ENCODE results near the gene ARL2. TPM values are rescaled to one million over a fixed set of nuclear protein-coding genes. Genes with fewer than 3 reads are reported as not detected.

ARL2 gene
- polyA plus RNA-seq, 3 donors, result 34.3 to 40.4 (median 34.4) TPM

GRCh38 chr11:65035579-65035978 lies 21.6 kb downstream of the ARL2 start:
- H3K4me3 Mint-ChIP-seq, result no peak overlapping the region
- no peak for DNase-seq
- H3K4me2 ChIP-seq (replicated peaks; ENCODE audit: extremely low read depth, low read length, poor library complexity, severe bottlenecking), result no peak overlapping the region
- WGBS (ENCODE audit: insufficient coverage), result 94% methylated on average over 11 of the region's 11 CpGs
- H4K20me1 ChIP-seq (ENCODE audit: insufficient read depth, low read length), result peaks cover 4% of the 10 kb centered on the region
- no peaks in the 10 kb centered on the region for H3K27me3 ChIP-seq (ENCODE audit: control insufficient read depth in 2 of 2, insufficient read depth in 2 of 2, low read length in 2 of 2)
- no peak overlapping the region for H3K27ac ChIP-seq (ENCODE audit: low read depth in 1 of 2, low read length in 2 of 2)
- H3K9ac ChIP-seq (ENCODE audit: insufficient read depth, low read length, poor library complexity, severe bottlenecking), result no peak overlapping the region
- H3K4me1 ChIP-seq (ENCODE audit: control insufficient read depth in 1 of 2, insufficient read depth in 2 of 2, low read length in 2 of 2), result peaks cover 9 to 17% of the 10 kb centered on the region in 2 donors
- no peak for TF ChIP-seq CTCF (IDR thresholded peaks at IDR 0.05)
- H3K9me3 ChIP-seq (replicated peaks in 1 of 2; ENCODE audit: control insufficient read depth in 1 of 2, insufficient read depth in 1 of 2, low read length in 2 of 2), result no peaks in the 10 kb centered on the region
- peaks cover 0 to 2% (median 0%) of the 10 kb centered on the region in 7 donors for H3K9me3 Mint-ChIP-seq
- no peak overlapping the region for H3K27ac Mint-ChIP-seq
- peaks cover 0 to 4% (median 0%) of the 10 kb centered on the region in 3 donors for H3K27me3 Mint-ChIP-seq (ENCODE audit: low read depth in 3 of 3)
- H3K4me3 ChIP-seq (replicated peaks in 1 of 3; ENCODE audit: low read depth in 2 of 3, low read length in 3 of 3), result no peak overlapping the region
- H3K4me1 Mint-ChIP-seq, result peaks cover 4% of the 10 kb centered on the region
- intact Hi-C loops (cut with micrococcal nuclease), result no loop called here
- peaks cover 62 to 85% of the 10 kb centered on the region in 2 donors for H3K36me3 Mint-ChIP-seq
- H2AFZ ChIP-seq (ENCODE audit: insufficient read depth, low read depth, low read length, poor library complexity, severe bottlenecking), result no peak overlapping the region
- peaks cover 41 to 80% of the 10 kb centered on the region in 2 donors for H3K36me3 ChIP-seq (replicated peaks in 1 of 2; ENCODE audit: control insufficient read depth in 1 of 2, insufficient read depth in 2 of 2, low read length in 2 of 2)
- no peaks in the 10 kb centered on the region for H3K79me2 ChIP-seq (ENCODE audit: insufficient read depth, low read length)

GRCh38 chr11:65036931-65037330 lies 23.0 kb downstream of the ARL2 start:
- no CpG with 5 or more reads among the region's 6 CpGs for WGBS (ENCODE audit: insufficient coverage)
- intact Hi-C loops (cut with micrococcal nuclease), result no loop called here
- H2AFZ ChIP-seq (ENCODE audit: insufficient read depth, low read depth, low read length, poor library complexity, severe bottlenecking), result no peak overlapping the region
- no peaks in the 10 kb centered on the region for H3K79me2 ChIP-seq (ENCODE audit: insufficient read depth, low read length)
- H3K9me3 ChIP-seq (replicated peaks in 1 of 2; ENCODE audit: control insufficient read depth in 1 of 2, insufficient read depth in 1 of 2, low read length in 2 of 2), result no peaks in the 10 kb centered on the region
- peaks cover 54 to 74% of the 10 kb centered on the region in 2 donors for H3K36me3 Mint-ChIP-seq
- peaks cover 13 to 28% of the 10 kb centered on the region in 2 donors for H3K4me1 ChIP-seq (ENCODE audit: control insufficient read depth in 1 of 2, insufficient read depth in 2 of 2, low read length in 2 of 2)
- no peak overlapping the region for H3K27ac Mint-ChIP-seq
- H3K4me2 ChIP-seq (replicated peaks; ENCODE audit: extremely low read depth, low read length, poor library complexity, severe bottlenecking), result no peak overlapping the region
- no peak overlapping the region for H3K4me3 Mint-ChIP-seq
- H3K27me3 Mint-ChIP-seq (ENCODE audit: low read depth in 3 of 3), result peaks cover 0 to 2% (median 0%) of the 10 kb centered on the region in 3 donors
- H4K20me1 ChIP-seq (ENCODE audit: insufficient read depth, low read length), result peaks cover 2% of the 10 kb centered on the region
- peaks cover 38 to 68% of the 10 kb centered on the region in 2 donors for H3K36me3 ChIP-seq (replicated peaks in 1 of 2; ENCODE audit: control insufficient read depth in 1 of 2, insufficient read depth in 2 of 2, low read length in 2 of 2)
- no peaks in the 10 kb centered on the region for H3K27me3 ChIP-seq (ENCODE audit: control insufficient read depth in 2 of 2, insufficient read depth in 2 of 2, low read length in 2 of 2)
- H3K9ac ChIP-seq (ENCODE audit: insufficient read depth, low read length, poor library complexity, severe bottlenecking), result no peak overlapping the region
- no peak overlapping the region for H3K4me3 ChIP-seq (replicated peaks in 1 of 3; ENCODE audit: low read depth in 2 of 3, low read length in 3 of 3)
- no peak for DNase-seq
- H3K9me3 Mint-ChIP-seq, result peaks cover 0 to 2% (median 0%) of the 10 kb centered on the region in 7 donors
- no peak for TF ChIP-seq CTCF (IDR thresholded peaks at IDR 0.05)
- H3K4me1 Mint-ChIP-seq, result peaks cover 8% of the 10 kb centered on the region
- H3K27ac ChIP-seq (ENCODE audit: low read depth in 1 of 2, low read length in 2 of 2), result no peak overlapping the region
